Islet precursor cell (in vitro differentiated cells): ENCODE results near the gene SLC35B2.

Experiments
- DNase-seq: peaks from one replicate; pipeline ENCODE4 v3.0.0-alpha.2; 2018

Gene SLC35B2

GRCh38 chr6:44219815-44220784, 37.2 kb downstream of the SLC35B2 start:
- DNase-seq, result no peak

GRCh38 chr6:44219053-44219814, 38.1 kb downstream of the SLC35B2 start:
- DNase-seq, result peak; percentile 95

GRCh38 chr6:44217332-44218143, 39.8 kb downstream of the SLC35B2 start:
- peak; percentile 88 for DNase-seq

GRCh38 chr6:44216677-44217331, 40.5 kb downstream of the SLC35B2 start, which contains the start of gene MYMX:
Gene MYMX (plus strand): TSS chr6:44216926. CDS start chr6:44217472, 546 bp downstream.
- no peak for DNase-seq

GRCh38 chr6:44214307-44214706, 43.0 kb downstream of the SLC35B2 start:
- DNase-seq, result no peak

GRCh38 chr6:44211284-44211683, 46.0 kb downstream of the SLC35B2 start:
- no peak for DNase-seq

GRCh38 chr6:44207966-44208365, 49.4 kb downstream of the SLC35B2 start:
- no peak for DNase-seq
